Articular chondrocyte of knee joint (primary cell): ENCODE results near the gene RAB11FIP4. TPM values are rescaled to one million over a fixed set of nuclear protein-coding genes. Genes with fewer than 3 reads are reported as not detected.
A peak's percentile ranks its signal among the peaks of the same experiment; 100 is the strongest.

Experiments
- small RNA-seq: library from RNA; depleted of rRNA; stranded (forward); fragments of <200 nt; gene quantifications from one replicate; pipeline ENCODE3, GENCODE V24; 2012
- total RNA-seq: library from RNA; depleted of rRNA; stranded (reverse); fragments of >200 nt; gene quantifications from 2 replicates; pipeline ENCODE4 v1.2.3, GENCODE V29; 2012

The RAB11FIP4 gene
- total RNA-seq: 0.39 and 0.43 TPM in 2 replicates

GRCh38 chr17:31391496-31391949 lies at the start of gene RAB11FIP4:
TSS of gene RAB11FIP4 (plus strand) at chr17:31391675. CDS start at chr17:31391853, 178 bp downstream.

Small RNA genes lying within 50 kb of the gene (small RNA-seq; reads per million reads assigned to genes)
- 78.4 reads per million, percentile 97 among the genes with 10 or more reads in this experiment for gene MIR193A
- gene MIR4725: not detected
- not detected for gene RN7SL45P
- gene RN7SL79P: not detected
- gene RNU6ATAC7P: not detected

Other genes starting within 250 kb of the RAB11FIP4 start
- gene OMG, start 94.4 kb upstream of the RAB11FIP4 start, total RNA-seq: 0.13 TPM in 1 of 2 replicates, not detected in the other
- 1.1 and 1.4 TPM in 2 replicates for gene EVI2B, start 77.6 kb upstream of the RAB11FIP4 start, total RNA-seq
- 31.1 and 42.2 TPM in 2 replicates for gene EVI2A, start 70.1 kb upstream of the RAB11FIP4 start, total RNA-seq